Parathyroid adenoma (tissue), 2 donors: ENCODE results near the gene LSAMP.

Experiments
- H2AFZ ChIP-seq: fragments of 300-600 bp; sonication (generic); one replicate; pipeline ENCODE4 v1.7.0; 2017; ENCODE audit warnings: antibody characterized with exemption, mild to moderate bottlenecking
- H3K27ac ChIP-seq: fragments of 300-600 bp; sonication (generic); one replicate; pipeline ENCODE4 v1.7.0; 2017
- H3K27me3 ChIP-seq: fragments of 300-600 bp; sonication (generic); one replicate; pipeline ENCODE4 v1.7.0; 2017; ENCODE audit warnings: low read length; ENCODE audit not compliant: control insufficient read depth, insufficient read depth
- H3K36me3 ChIP-seq: fragments of 300-600 bp; sonication (generic); one replicate; pipeline ENCODE4 v1.7.0; 2017; ENCODE audit warnings: low read length; ENCODE audit not compliant: control insufficient read depth, insufficient read depth
- H3K4me1 ChIP-seq: fragments of 300-600 bp; sonication (generic); one replicate; pipeline ENCODE4 v1.7.0; 2017; ENCODE audit warnings: control low read depth
- H3K4me2 ChIP-seq: fragments of 300-600 bp; sonication (generic); one replicate; pipeline ENCODE4 v1.7.0; 2017; ENCODE audit warnings: low read length
- H3K4me3 ChIP-seq: fragments of 300-600 bp; sonication (generic); one replicate; pipeline ENCODE4 v1.7.0; 2017; ENCODE audit warnings: low read depth, low read length
- H3K79me2 ChIP-seq: fragments of 300-600 bp; sonication (generic); one replicate; pipeline ENCODE4 v1.7.0; 2017; ENCODE audit warnings: control low read depth
- H3K9ac ChIP-seq: fragments of 300-600 bp; sonication (generic); one replicate; pipeline ENCODE4 v1.7.0; 2017; ENCODE audit warnings: mild to moderate bottlenecking
- H3K9me3 ChIP-seq: fragments of 300-600 bp; sonication (generic); one replicate; pipeline ENCODE4 v1.7.0; 2017; ENCODE audit warnings: low read length; ENCODE audit not compliant: control insufficient read depth
- TF ChIP-seq, protein P1 (sequence below): fragments of 300-600 bp; sonication (generic); IDR thresholded peaks from one replicate; pipeline ENCODE4 v1.7.0; 2017; ENCODE audit warnings: antibody characterized with exemption, mild to moderate bottlenecking
- donor health status: primary hyperparathyroidism.

Gene LSAMP

DNA sequence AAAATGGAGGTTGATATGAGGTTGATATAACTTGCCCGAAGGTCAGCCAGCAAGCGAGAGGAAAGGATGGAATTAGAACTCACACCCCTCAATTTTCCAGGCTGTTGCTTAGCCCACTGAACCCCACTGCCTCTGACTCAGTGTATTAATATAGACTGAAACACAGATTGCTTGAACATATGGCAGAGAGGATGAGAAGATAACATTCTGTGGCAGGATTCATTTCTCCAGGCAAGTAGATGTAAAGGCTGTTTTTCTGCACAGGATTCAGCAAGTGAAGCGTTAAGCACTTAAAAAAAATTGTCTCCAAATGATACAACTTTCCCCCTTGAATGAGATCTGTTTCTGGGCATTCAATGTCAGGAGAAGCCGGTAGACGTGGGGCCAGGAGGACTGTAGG lies 486.8 kb downstream of the LSAMP start:
- no peak overlapping the region for H3K4me2 ChIP-seq
- TF ChIP-seq, protein P1, sequence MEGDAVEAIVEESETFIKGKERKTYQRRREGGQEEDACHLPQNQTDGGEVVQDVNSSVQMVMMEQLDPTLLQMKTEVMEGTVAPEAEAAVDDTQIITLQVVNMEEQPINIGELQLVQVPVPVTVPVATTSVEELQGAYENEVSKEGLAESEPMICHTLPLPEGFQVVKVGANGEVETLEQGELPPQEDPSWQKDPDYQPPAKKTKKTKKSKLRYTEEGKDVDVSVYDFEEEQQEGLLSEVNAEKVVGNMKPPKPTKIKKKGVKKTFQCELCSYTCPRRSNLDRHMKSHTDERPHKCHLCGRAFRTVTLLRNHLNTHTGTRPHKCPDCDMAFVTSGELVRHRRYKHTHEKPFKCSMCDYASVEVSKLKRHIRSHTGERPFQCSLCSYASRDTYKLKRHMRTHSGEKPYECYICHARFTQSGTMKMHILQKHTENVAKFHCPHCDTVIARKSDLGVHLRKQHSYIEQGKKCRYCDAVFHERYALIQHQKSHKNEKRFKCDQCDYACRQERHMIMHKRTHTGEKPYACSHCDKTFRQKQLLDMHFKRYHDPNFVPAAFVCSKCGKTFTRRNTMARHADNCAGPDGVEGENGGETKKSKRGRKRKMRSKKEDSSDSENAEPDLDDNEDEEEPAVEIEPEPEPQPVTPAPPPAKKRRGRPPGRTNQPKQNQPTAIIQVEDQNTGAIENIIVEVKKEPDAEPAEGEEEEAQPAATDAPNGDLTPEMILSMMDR: no peak
- H3K27me3 ChIP-seq: no peaks in the 10 kb centered on the region
- no peaks in the 10 kb centered on the region for H3K36me3 ChIP-seq
- no peak overlapping the region for H3K27ac ChIP-seq
- H2AFZ ChIP-seq: no peak overlapping the region
- no peak overlapping the region for H3K9ac ChIP-seq
- no peaks in the 10 kb centered on the region for H3K79me2 ChIP-seq
- H3K9me3 ChIP-seq: no peaks in the 10 kb centered on the region
- no peaks in the 10 kb centered on the region for H3K4me1 ChIP-seq
- H3K4me3 ChIP-seq: no peak overlapping the region

DNA sequence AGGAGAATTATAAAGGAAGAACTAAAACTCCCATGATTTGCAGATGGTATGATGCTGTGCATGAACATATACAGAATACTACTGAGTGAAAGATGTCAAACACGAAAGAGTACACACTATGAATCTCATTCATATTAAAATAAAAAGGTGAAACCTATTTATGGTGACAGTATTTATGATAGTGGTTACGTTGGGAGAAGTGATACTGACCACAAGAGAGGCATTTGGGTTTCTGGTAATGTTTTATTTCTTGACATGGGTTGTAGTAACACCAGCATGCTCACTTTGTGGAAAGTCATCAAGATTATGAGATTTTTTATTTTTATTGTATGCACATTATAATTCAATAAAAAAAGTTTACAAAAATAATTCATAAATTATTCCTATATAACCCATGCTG lies 498.0 kb downstream of the LSAMP start:
- no peaks in the 10 kb centered on the region for H3K9me3 ChIP-seq
- H3K27ac ChIP-seq: no peak overlapping the region
- H3K4me2 ChIP-seq: no peak overlapping the region
- H3K36me3 ChIP-seq: no peaks in the 10 kb centered on the region
- no peak overlapping the region for H3K9ac ChIP-seq
- no peaks in the 10 kb centered on the region for H3K4me1 ChIP-seq
- H3K4me3 ChIP-seq: no peak overlapping the region
- H2AFZ ChIP-seq: no peak overlapping the region
- TF ChIP-seq, protein P1: no peak
- H3K79me2 ChIP-seq: no peaks in the 10 kb centered on the region
- H3K27me3 ChIP-seq: no peaks in the 10 kb centered on the region

DNA sequence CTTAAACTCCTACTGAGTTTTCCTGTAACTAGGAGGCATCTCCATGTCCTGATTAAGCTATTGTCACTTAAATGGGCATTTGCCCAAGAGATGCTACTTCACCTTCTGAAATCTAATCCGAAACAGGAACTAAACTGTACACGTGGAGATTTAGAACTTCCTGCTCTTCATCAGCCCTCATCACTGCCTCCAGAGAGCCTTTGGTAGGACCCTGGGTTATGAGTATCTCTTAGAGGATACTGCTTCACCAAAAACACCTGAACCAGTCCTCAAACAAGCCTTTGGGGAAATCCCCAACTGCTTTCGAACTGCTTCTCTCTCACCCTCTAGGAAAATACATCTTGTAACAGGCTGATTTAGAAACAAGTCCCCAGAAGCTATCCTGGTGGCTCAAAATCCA lies 501.7 kb downstream of the LSAMP start:
- no peaks in the 10 kb centered on the region for H3K36me3 ChIP-seq
- no peaks in the 10 kb centered on the region for H3K9me3 ChIP-seq
- H3K27me3 ChIP-seq: no peaks in the 10 kb centered on the region
- H2AFZ ChIP-seq: no peak overlapping the region
- no peak overlapping the region for H3K9ac ChIP-seq
- H3K4me2 ChIP-seq: no peak overlapping the region
- H3K4me1 ChIP-seq: no peaks in the 10 kb centered on the region
- H3K4me3 ChIP-seq: no peak overlapping the region
- no peak overlapping the region for H3K27ac ChIP-seq
- TF ChIP-seq, protein P1: no peak
- no peaks in the 10 kb centered on the region for H3K79me2 ChIP-seq

DNA sequence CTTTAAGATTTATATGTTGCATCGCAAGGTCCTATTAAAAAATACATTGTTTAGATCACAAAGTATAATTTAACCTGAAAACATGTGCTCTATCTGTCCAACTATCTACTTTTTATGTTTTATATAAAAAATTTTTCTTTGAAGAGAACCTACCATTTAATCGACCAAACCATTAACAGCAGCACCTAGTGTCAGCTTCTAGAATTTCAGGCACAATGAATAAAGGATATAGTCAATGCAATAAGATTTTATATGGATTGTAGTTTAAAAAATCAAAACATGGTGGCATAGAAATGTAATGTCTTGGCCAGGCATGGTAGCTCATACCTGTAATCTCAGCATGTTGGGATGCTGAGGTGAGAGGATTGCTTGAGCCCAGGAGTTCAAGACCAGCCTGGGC lies 508.2 kb downstream of the LSAMP start:
- H3K4me2 ChIP-seq: no peak overlapping the region
- H3K9ac ChIP-seq: no peak overlapping the region
- TF ChIP-seq, protein P1: no peak
- no peaks in the 10 kb centered on the region for H3K36me3 ChIP-seq
- no peaks in the 10 kb centered on the region for H3K4me1 ChIP-seq
- no peaks in the 10 kb centered on the region for H3K9me3 ChIP-seq
- H3K27ac ChIP-seq: no peak overlapping the region
- H3K27me3 ChIP-seq: no peaks in the 10 kb centered on the region
- H3K79me2 ChIP-seq: no peaks in the 10 kb centered on the region
- no peak overlapping the region for H3K4me3 ChIP-seq
- no peak overlapping the region for H2AFZ ChIP-seq

DNA sequence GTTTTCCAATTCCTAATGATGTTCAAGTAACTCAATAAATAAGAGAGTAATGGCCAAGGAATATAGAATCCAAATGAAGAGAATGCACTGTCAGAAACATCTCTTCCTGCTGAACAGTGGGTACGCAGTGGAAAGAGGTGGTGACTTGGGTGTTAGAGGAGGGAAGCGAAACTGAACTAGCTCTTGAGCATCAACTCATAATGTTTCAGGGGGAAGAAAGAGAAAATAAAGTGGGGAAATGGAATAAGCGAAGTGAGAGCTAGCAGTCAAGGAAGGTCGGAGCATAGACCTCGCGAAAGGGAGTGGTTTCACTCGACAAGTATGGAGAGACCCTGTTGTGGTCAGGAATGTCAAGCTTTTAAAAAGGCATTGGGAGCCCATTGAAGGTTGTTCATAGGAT lies 512.5 kb downstream of the LSAMP start:
- Histone ChIP-seq H3K36me3 (no peaks in the 10 kb centered on the region), H3K27ac (no peak overlapping the region), H3K9me3 (no peaks in the 10 kb centered on the region), H3K9ac (no peak overlapping the region), H3K27me3 (no peaks in the 10 kb centered on the region), H3K79me2 (no peaks in the 10 kb centered on the region), H3K4me3 (no peak overlapping the region), H3K4me1 (no peaks in the 10 kb centered on the region), H2AFZ (no peak overlapping the region), H3K4me2 (no peak overlapping the region)
- TF ChIP-seq, protein P1: no peak
